NCI-H774 (cell line): Measurements from ENCODE around the gene MACROD1.

Experiments
- DNase-seq: peaks from one replicate; lab custom pipeline; 2025; lab: John Stamatoyannopoulos, UW

The MACROD1 gene

DNA sequence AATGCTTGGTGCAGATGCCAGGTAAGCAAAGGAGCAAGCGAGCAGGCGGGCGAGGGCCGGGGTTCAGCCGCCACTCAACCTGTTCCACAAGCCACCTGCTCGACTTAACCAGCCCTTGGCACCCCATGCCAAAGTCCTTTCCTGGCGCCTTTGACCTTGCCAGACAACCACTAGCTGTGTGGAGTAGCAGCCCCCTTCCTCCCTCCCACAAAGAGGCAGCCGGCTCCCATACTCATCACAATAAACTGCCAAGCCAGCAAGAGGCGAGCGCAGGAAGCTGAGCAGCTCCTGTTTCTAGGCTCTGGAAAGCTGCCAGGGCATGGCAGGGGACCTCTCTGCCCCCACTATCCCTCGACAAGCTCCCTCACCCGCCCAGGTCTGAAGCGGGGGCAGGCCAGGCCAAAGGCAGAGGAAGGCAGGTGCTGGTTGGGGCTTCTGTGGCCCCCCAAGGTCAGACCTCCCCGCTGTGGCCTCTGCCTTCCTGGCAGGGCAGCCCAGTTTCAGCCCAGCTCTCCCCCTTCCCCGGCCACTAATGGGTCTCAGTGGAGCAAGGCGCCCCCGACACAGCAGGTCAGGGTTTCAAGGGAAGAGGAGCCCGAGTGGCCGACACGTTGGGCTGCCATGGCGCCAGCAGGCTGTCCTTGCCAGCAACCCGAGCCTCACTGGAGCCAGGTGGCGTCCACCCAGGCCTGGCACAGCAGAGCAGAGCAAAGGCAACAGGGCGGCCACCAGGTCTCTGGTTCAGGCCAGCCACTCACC, 15.3 kb downstream of the MACROD1 start:
- no peak for DNase-seq

DNA sequence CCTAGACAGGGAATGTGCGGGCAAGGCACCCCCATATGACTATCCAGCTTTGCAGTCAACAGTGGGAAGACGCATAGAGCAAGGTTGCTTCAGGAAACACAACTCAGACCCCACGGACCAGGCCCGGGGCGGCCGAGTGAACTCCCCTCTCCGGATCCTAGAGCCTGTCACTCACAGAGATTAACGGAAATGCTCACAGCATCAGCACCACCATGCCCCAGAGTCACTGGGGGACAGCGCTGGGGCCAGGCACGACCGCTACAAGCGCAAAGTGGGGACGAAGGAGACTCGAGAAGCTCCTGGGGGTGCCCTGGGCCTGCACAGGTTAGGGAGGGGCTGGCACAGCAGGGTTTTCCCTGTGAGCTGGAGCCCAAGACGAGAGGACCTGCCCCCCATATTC, 15.9 kb downstream of the MACROD1 start:
- DNase-seq = no peak

DNA sequence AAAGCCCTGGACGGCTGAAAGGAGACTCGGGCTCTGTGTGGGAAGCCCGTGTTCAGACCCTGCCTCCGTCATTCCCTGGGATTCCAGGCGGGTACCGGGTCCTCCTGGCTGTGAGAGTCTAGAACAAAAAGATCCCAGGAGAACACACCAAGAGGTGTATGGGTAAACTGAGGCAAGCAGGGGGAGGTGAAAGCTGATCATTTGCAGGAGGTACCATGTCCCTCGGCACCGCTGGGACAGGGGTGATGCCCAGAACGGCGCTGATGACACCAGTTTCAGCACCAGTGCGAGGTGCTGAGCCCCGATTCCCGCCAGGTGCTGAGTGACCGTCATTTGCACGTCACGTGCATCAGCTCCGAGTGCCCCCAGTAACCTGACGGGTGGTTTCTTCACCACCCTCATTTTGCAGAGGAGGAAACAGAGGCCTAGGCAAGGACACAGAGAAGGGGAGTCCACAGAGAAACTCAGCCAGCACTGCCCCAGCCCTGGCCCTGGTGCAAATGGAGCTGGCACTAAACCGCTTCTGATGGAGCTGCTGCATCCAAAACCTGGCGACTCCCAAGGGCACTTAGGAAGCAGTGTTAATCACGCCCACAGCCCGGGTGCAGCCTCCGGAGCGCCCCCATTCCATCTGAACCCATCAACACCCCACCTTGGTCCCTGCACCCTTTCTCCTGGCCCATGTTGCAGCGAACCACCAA, 16.8 kb downstream of the MACROD1 start:
- no peak for DNase-seq

DNA sequence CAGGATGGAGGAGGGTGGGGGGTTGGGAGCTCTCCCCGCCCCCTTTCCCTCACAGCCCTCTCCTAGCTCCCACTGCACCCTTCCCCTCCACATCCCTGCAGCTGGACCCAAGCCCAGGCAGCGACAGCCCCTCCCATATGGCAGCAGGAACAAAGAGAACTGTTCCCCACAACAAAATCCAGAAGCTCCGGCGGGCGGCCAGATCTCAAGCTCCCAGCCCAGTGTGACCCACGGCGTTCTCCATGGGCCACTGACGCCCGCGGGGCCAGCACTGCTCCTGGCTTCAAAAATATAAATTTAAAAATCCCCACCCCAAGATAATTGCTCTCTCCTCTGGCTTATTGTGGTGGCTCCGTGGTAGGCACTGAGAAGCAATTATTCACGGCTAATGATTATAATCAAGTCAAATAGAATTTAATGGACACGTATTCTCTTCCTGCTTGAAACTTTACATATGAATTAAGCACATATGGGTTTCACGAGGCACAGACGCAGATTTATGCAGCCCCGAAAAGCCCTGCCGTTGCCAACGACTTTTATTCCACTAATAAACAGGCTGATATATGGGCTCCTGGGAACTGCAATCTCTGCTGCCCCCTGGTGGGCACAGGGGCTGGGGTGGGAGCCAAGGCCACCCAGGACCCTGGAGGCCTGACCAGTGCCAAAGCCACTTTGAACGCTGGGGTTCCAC, 17.5 kb downstream of the MACROD1 start:
- DNase-seq = peak; percentile 79

DNA sequence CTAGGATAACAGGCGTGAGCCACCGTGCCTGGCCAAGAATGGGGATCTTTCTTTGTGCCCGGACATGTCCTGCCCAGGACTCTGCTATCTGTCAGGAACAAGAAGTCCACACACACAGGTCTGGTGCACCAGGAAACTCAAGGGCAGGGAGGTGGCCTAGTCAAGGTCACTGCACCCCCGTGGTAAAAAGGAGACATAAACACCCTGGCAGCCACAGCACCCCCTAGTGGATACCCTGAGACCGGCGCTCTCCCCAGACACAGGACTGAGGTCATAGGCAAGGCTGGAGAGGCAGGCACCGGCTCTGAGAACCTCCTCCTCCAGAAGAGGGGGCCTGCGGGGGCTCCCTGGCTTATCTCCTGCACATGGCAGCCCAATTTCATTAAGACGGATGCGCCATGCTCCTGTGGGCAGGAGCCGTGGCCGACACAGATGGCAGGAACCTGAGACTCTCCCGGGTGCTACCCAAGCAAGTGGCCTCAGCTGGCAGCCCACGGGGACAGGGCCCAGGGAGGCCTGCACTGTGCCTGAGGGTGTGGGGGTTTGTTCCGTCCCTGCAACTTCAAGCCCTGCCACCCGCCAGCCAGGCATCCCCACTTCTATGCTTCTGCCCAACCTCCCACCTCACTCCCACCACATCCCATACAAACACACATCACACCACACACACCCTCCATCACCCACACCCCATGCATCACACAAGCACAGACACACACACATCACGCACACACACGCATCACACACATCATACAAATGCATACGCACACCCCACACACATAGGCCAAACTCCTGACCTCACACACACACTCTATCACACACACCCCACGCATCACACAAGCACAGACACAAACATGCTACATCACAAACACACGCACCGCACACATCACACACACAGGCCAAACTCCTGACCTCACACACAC, 19.6 kb downstream of the MACROD1 start:
- no peak for DNase-seq

DNA sequence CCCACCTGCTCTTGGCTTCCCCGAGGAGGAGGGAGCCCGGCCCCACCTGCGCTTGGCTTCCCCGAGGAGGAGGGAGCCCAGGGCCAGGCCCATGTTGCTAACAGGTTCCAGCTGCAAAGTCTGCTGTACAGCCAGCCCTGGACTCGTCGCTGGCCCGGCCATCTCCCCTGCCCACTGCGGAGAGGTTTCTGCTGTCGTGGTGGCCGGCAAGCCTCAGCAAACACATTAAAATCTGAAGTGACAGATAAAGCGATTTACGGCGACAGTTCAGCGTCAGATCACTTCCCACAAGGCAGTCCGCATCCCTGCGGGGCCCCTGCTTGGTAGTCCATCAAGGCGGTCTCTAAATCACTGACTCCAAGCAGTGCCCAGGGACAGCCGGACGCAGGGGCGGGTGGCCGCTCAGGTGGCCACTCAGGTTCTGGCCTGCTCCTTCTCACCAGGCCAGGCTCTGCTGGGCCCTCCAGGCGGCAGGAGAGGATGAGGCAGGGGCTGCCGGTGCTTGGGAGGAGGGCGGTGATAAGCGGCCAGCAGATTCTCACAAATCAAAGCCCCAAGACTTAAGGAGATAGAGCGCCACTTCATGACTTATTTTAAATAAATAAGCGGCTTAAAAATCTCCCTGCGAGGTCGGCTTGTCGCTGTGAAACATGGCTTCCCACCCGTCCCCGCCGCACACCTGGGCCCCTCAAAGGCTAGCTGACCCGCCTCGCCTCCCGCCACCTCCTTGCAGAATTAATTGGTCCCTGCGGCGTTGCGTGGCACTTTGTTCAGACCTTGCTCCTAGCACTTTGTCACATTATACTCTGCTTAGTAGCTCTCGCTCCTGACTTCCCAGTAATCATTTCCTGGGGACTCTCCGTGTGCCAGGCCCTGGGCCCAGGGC, 21.1 kb downstream of the MACROD1 start:
- DNase-seq = no peak

DNA sequence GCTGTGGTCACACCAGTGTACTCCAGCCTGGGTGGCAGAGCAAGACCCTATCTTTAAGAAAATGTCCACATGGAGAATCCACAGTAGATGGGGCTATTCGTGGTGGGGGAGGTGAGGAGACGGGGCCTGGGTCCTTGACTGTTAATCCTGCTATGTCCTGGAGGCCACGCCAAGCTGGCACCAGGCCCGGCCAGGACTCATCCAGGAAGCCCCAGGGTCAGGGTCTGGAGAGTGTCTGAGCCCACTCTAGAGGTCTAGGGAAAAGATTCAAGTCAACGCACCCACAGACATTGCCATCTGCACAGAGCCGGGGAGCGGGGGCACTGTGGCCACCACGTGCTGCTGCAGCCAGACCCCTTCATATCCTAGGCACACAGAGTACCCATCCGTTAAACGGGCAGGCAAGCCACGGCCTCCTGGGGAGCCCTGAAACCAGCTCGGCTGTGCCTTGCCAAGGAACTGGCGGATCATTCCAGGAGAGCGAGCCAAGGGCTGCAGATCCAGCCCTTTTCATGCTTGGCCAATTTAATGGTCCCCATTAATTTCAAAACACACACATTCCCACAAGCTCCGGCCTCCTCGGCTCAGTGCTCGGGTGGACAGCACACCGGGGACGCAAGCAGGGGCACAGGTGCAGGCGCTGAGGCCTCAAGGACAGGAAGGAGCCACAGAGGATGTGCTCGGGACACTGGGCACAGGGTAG, 24.7 kb downstream of the MACROD1 start:
- no peak for DNase-seq

DNA sequence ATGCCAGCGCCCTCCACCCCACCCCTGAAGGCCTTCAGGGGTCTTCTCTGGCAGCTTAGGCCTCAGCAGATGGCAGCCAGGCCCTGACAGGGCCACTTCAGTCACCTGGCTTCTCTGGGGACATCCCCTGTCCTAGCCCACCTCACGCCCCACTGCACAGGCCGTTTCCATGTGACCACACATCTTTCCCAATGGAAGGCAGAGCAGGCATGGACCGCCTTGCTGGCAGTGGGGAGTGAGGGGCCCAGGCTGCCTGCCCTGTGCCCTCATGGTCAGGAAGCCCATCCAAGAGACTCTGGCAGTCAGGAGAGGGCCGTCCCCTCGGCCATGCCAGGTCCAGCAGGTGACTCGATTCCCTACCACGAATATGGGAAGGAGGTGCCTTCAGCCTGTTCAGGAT, 25.8 kb downstream of the MACROD1 start:
- no peak for DNase-seq

DNA sequence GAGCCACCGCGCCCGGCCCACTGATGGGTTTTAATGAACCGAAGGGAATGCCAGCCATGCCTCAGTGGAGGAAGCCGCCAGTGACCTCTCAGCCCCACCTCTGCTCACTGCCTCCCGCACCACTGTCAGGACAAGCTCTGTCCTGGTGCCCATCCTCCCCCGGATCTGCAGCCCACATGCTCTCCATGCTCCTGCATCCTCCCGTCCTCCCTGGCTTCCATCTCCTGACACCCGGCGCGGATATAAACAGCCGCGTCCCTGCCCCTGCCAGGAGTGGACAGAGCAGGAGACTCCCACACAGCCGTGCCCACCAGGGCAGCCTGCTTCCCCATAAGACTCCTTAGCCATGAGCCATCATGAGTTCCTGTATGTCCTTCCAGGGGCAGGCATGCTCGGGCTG, 26.9 kb downstream of the MACROD1 start:
- no peak for DNase-seq

DNA sequence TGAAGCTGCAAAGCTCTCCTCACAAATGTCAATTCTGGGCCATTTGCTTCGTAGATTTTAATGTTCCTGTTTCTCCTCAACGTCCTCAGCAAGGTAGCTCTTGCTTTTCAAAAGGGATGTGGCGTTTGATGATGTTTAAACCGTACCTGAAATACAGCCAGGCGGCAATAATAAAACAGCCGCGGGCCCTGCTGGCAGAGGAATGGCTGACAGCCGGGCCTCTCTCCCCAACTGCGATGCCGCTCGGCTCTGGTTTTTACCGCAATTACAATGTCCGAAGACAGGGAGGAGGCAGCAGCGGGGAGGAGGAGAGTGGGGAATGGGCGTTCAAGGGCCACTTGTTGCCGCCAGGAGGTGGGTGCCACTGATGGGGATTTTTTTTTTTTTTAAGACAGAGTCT, 27.5 kb downstream of the MACROD1 start:
- DNase-seq = no peak

DNA sequence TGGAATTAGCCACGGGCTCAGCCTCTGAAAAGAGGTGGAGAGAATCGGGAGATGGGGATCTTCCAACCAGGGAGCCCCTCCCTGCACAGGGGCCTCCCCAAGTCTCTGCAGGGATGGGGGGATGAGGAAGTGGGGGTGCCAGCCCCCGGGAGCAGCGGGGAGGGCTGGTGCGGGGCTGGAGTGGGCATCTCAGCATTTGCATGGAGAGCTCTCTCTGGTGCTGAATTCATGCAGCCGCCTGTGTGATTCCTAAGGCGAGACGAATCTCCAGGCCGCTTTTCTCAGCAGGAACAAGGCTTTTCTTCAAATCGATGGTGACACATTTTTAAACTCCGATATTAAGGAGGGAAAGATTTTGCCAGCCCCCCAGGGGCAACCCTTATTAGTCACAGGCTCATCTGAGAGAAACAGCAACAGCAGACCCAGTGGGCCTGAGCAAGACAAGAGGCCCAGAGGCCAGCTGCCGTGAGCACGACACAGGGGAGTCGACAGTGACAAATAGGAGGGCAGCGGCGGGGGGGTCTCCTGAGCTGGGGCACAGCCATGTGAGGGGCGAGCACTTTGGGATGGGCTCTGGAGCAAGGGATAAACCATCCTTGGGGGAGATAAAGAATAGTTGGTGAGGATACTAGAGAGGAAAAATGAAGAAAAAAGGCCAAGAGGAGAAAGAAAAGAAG, 29.0 kb downstream of the MACROD1 start:
- no peak for DNase-seq

DNA sequence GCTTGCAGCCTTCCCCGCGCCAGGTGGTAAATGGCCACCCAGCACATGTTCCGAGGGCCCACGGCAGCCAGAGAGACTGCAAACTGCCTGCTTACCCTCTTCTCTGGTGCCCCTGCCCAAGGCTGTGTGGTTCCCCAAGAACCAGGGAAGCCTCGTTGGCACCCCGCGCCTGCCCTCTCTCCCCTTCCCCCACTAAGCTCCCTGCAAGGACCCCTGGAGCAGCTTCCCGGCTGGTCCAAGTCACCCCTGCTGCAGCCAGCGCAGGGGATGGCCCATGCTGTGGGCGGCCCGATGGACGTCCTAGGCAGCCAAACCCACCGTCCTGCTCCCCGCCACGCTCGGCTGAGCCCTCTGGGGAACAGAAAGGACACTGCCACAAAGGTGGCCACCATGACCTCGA, 30.2 kb downstream of the MACROD1 start:
- DNase-seq = no peak

DNA sequence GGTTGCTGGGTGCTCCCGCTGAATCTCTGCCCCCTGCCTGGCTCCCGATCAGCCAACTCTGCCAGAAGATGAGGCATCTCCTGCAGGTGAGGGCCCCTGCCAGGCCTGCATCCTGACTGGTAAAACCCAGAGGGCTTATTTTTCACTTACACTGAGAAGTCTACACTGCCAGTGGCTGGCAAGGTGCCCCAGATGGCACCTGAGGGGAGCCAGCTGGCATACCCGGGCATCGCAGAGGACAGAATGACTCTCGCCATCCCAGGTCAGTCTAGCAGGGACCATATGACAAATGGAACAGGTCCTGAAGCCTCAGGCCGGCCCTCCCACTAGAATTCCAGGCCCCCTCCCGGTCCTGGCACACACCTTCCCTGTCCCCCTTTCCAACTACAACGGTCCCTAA, 30.9 kb downstream of the MACROD1 start:
- no peak for DNase-seq

DNA sequence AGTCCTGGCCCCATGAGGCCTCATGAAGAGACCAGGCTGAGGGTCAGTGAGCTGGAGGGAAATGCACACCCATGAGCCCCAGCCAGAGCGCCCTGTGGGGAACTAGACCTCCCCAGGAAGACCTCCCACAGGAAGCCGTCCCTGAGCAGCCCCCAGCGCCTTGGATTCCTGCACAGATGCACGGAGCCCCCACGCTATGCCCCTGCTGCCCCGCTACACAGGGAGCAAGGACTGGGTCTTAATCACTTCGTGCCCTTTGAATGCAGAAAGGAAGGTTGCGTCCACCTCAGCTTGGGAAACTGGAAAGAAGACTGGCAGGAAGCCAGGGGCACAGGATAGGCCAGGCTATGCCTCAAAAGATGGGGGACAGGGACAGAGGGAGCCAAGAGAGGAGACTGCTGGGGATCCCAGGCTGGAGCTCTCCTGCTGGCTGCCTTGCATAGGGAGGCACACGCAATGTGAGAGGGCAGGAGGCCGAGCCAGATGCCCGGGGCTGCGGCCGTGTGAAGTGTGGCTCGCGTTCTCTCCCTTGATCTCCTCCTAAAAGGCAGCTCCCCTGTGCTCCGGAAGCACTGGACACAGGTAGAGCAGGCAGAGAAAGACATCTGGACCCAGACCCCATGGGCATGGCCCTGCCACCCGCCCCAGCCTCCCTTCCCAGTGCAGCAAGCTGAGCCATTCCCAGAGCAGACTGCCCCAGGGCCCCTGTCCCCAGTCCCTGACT, 32.8 kb downstream of the MACROD1 start:
- no peak for DNase-seq

DNA sequence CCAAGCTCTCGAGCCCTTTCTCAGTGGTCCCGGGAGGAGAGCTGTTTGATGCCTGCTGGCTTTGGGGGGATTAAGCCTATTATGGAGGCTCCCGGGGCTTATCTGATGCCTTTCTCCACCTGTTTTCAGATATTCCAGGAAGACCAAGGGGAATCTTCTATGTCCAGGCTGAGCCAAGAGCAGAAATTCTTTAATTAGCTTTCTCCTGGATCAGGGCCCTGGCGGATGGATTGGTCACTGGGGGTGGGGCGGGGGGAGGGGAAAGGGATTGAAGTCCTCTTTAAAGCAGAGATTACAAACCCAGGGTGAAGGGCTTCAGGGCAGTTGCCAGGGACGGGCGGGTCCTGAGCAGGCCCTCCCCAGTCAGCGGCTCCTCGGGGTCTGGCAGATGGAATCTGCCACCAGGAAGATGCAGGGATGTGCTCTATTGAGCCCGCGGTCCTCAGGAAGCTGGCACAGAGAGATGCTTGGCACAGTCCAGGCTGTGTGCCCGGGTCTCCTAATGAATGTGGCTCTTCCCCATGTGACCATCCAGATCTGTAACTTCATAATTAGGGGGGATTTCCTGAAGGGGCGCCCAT, 33.6 kb downstream of the MACROD1 start:
- DNase-seq = no peak

DNA sequence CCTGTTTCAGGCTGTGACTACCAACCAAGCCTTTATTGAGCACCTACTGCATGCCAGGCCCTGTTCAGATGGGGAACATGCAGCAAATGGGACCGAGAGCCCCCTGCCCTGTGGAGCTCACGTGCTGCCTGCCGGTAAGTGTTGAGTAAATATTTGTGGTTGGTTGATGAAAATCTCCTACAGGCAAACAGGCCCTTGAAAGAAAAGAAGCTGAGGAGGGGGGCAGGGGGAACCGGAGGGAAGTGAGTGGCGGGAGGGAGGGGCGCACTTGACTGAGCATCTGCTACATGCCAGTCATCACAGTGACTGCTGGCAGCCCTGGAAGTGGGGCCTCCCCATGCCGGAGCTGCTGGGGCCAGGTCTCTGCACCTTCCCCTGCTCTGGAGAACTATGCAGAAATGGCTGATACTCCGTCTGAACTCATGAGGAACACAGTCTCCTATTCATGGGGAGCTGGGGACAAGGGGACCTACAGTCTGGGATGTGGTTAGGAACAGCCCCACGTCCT, 34.2 kb downstream of the MACROD1 start:
- peak; percentile 15 for DNase-seq

DNA sequence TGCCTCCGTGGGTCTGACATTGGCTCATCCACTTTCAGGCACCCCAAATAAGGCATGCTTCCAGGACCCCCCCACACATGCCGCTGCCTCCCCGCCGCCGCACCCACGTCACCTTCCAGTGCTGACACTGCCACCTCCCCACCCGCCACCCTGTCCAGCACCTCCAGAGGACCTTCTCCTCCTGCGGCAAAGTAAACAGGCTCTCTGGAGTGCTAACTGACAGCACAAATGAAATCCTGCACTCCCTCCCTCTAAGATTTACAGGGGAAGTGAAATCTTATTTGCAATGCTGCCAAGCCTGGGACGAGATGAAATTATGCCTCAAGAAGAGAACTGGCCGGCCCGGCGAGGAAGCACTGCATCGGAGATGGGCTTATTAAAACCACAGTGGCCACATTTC, 35.3 kb downstream of the MACROD1 start:
- DNase-seq = no peak

DNA sequence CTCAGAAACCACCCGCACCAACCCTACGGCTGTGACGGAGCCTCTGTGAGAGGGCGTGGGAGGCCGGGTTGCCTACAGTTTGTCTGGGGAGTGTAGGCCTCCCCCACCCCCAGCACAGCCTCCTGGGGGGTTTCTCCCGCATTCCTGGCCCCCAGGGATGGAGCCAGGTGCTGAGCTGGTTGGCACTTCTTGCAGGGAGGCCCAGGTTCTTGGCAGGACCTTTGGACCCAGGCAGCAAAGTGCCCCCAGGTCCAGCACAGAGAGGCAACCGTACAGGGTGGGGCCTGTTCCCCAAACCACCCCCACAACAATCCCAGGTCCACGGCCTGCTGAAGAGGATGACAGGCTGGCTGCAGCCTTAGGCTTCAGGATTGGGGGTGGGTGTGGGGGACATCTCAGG, 36.5 kb downstream of the MACROD1 start:
- DNase-seq = no peak
